ENCODE data around the gene FOXF1.

The FOXF1 gene

GRCh38 chr16:86558355-86559193, 48.2 kb downstream of the FOXF1 start:
- no peak for DNase-seq

GRCh38 chr16:86559802-86560305, 49.5 kb downstream of the FOXF1 start:
- DNase-seq: no peak

GRCh38 chr16:86562356-86562755, 52.0 kb downstream of the FOXF1 start:
- DNase-seq: no peak

GRCh38 chr16:86563469-86564345, 53.4 kb downstream of the FOXF1 start:
- peak; percentile 75 for DNase-seq

Measured in T1000 (cell line).